ENCODE results near the gene ZNF627. TPM values are rescaled to one million over a fixed set of nuclear protein-coding genes. Genes with fewer than 3 reads are reported as not detected.
"Not testable (repeated sequence)": the region's sequence is repeated elsewhere in the genome, so short reads cannot be mapped to it uniquely, and the experiment has no call there.

Gene ZNF627
- total and polyA plus RNA-seq, 4 donors: 30.2 to 43.3 (median 37.9) TPM

- H3K4me3 ChIP-seq (ENCODE audit: low read depth, low read length): no peak overlapping the region
- 100% methylated on average over 1 of the region's 4 CpGs for WGBS (ENCODE audit: insufficient coverage)
- DNase-seq (ENCODE audit: low read depth in 4 of 6, low spot score in 6 of 6): no peak
These were observed 40.5 kb upstream of the ZNF627 start for GRCh38 chr19:11556634-11557420.

GRCh38 chr19:11558881-11559828 lies 38.1 kb upstream of the ZNF627 start, which contains the start of gene ELOF1:
TSS of gene ELOF1 (minus strand) at chr19:11559230. CDS start at chr19:11554347, 4,883 bp downstream.
- 0% methylated on average over 49 of the region's 57 CpGs for WGBS (ENCODE audit: insufficient coverage)
- peak within 1 kb of the TSS; percentile 79 for H3K27ac ChIP-seq (ENCODE audit: low read depth, low read length)
- H3K36me3 ChIP-seq (ENCODE audit: control insufficient read depth, insufficient read depth, low read length): peaks cover 24% of the 10 kb centered on the region

More at GRCh38 chr19:11556634-11557420, 40.5 kb upstream of the ZNF627 start:
- Histone ChIP-seq H3K36me3 (ENCODE audit: control insufficient read depth, insufficient read depth, low read length) (peaks cover 47% of the 10 kb centered on the region), H3K27ac (ENCODE audit: low read depth, low read length) (no peak overlapping the region), H3K27me3 (ENCODE audit: control insufficient read depth, insufficient read depth, low read length) (no peaks in the 10 kb centered on the region), H3K4me1 (ENCODE audit: control insufficient read depth, insufficient read depth, low read length) (peaks cover 40% of the 10 kb centered on the region), H3K9me3 (ENCODE audit: control insufficient read depth, insufficient read depth, low read length) (no peaks in the 10 kb centered on the region)

GRCh38 chr19:11560404-11561051 lies 36.8 kb upstream of the ZNF627 start:
- no peaks in the 10 kb centered on the region for H3K9me3 ChIP-seq (ENCODE audit: control insufficient read depth, insufficient read depth, low read length)
- peaks cover 11% of the 10 kb centered on the region for H3K36me3 ChIP-seq (ENCODE audit: control insufficient read depth, insufficient read depth, low read length)
- 28% methylated on average over 5 of the region's 9 CpGs for WGBS (ENCODE audit: insufficient coverage)
- no peak overlapping the region for H3K4me3 ChIP-seq (ENCODE audit: low read depth, low read length)
- peak in 3 of 6 donors; percentile 36 to 78 (median 78) for DNase-seq (ENCODE audit: low read depth in 4 of 6, low spot score in 6 of 6)
- no peaks in the 10 kb centered on the region for H3K27me3 ChIP-seq (ENCODE audit: control insufficient read depth, insufficient read depth, low read length)
- peaks cover 36% of the 10 kb centered on the region for H3K4me1 ChIP-seq (ENCODE audit: control insufficient read depth, insufficient read depth, low read length)
- H3K27ac ChIP-seq (ENCODE audit: low read depth, low read length): no peak overlapping the region

More at GRCh38 chr19:11558881-11559828, 38.1 kb upstream of the ZNF627 start, which contains the start of gene ELOF1:
- Histone ChIP-seq H3K4me3 (ENCODE audit: low read depth, low read length) (peak within 1 kb of the TSS; percentile 86), H3K4me1 (ENCODE audit: control insufficient read depth, insufficient read depth, low read length) (peaks cover 40% of the 10 kb centered on the region), H3K9me3 (ENCODE audit: control insufficient read depth, insufficient read depth, low read length) (no peaks in the 10 kb centered on the region), H3K27me3 (ENCODE audit: control insufficient read depth, insufficient read depth, low read length) (no peaks in the 10 kb centered on the region)
- peak; percentile 94 to 100 (median 96) for DNase-seq (ENCODE audit: low read depth in 4 of 6, low spot score in 6 of 6)

- peaks cover 10% of the 10 kb centered on the region for H3K4me1 ChIP-seq (ENCODE audit: control insufficient read depth, insufficient read depth, low read length)
- H3K36me3 ChIP-seq (ENCODE audit: control insufficient read depth, insufficient read depth, low read length): no peaks in the 10 kb centered on the region
- H3K9me3 ChIP-seq (ENCODE audit: control insufficient read depth, insufficient read depth, low read length): no peaks in the 10 kb centered on the region
- DNase-seq (ENCODE audit: low read depth in 4 of 6, low spot score in 6 of 6): no peak
- H3K27ac ChIP-seq (ENCODE audit: low read depth, low read length): no peak overlapping the region
- H3K27me3 ChIP-seq (ENCODE audit: control insufficient read depth, insufficient read depth, low read length): no peaks in the 10 kb centered on the region
- WGBS (ENCODE audit: insufficient coverage): 90% methylated on average over 6 of the region's 8 CpGs
- H3K4me3 ChIP-seq (ENCODE audit: low read depth, low read length): no peak overlapping the region
These were observed 33.8 kb upstream of the ZNF627 start for GRCh38 chr19:11563532-11563931.

- DNase-seq (ENCODE audit: low read depth in 4 of 6, low spot score in 6 of 6); H3K27ac ChIP-seq (ENCODE audit: low read depth, low read length); H3K9me3 ChIP-seq (ENCODE audit: control insufficient read depth, insufficient read depth, low read length); H3K36me3 ChIP-seq (ENCODE audit: control insufficient read depth, insufficient read depth, low read length); H3K4me1 ChIP-seq (ENCODE audit: control insufficient read depth, insufficient read depth, low read length); H3K27me3 ChIP-seq (ENCODE audit: control insufficient read depth, insufficient read depth, low read length); H3K4me3 ChIP-seq (ENCODE audit: low read depth, low read length): not testable (repeated sequence)
- 100% methylated on average over 1 of the region's 6 CpGs for WGBS (ENCODE audit: insufficient coverage)
These were observed 33.0 kb upstream of the ZNF627 start for GRCh38 chr19:11564082-11564807.

GRCh38 chr19:11565649-11565980 lies 31.7 kb upstream of the ZNF627 start:
- not testable (repeated sequence) for H3K36me3 ChIP-seq (ENCODE audit: control insufficient read depth, insufficient read depth, low read length); H3K4me3 ChIP-seq (ENCODE audit: low read depth, low read length); H3K9me3 ChIP-seq (ENCODE audit: control insufficient read depth, insufficient read depth, low read length); H3K27ac ChIP-seq (ENCODE audit: low read depth, low read length); H3K27me3 ChIP-seq (ENCODE audit: control insufficient read depth, insufficient read depth, low read length); DNase-seq (ENCODE audit: low read depth in 4 of 6, low spot score in 6 of 6); H3K4me1 ChIP-seq (ENCODE audit: control insufficient read depth, insufficient read depth, low read length)
- WGBS (ENCODE audit: insufficient coverage): no CpG with 5 or more reads among the region's 5 CpGs

GRCh38 chr19:11566164-11566563 lies 31.1 kb upstream of the ZNF627 start:
- Histone ChIP-seq H3K4me3 (ENCODE audit: low read depth, low read length) (no peak overlapping the region), H3K27ac (ENCODE audit: low read depth, low read length) (no peak overlapping the region), H3K36me3 (ENCODE audit: control insufficient read depth, insufficient read depth, low read length) (no peaks in the 10 kb centered on the region), H3K27me3 (ENCODE audit: control insufficient read depth, insufficient read depth, low read length) (no peaks in the 10 kb centered on the region), H3K4me1 (ENCODE audit: control insufficient read depth, insufficient read depth, low read length) (no peaks in the 10 kb centered on the region), H3K9me3 (ENCODE audit: control insufficient read depth, insufficient read depth, low read length) (no peaks in the 10 kb centered on the region)
- WGBS (ENCODE audit: insufficient coverage): 88% methylated on average over 2 of the region's 2 CpGs
- DNase-seq (ENCODE audit: low read depth in 4 of 6, low spot score in 6 of 6): no peak

- Histone ChIP-seq H3K4me3 (ENCODE audit: low read depth, low read length) (no peak overlapping the region), H3K27me3 (ENCODE audit: control insufficient read depth, insufficient read depth, low read length) (no peaks in the 10 kb centered on the region), H3K4me1 (ENCODE audit: control insufficient read depth, insufficient read depth, low read length) (no peaks in the 10 kb centered on the region), H3K36me3 (ENCODE audit: control insufficient read depth, insufficient read depth, low read length) (no peaks in the 10 kb centered on the region), H3K9me3 (ENCODE audit: control insufficient read depth, insufficient read depth, low read length) (no peaks in the 10 kb centered on the region), H3K27ac (ENCODE audit: low read depth, low read length) (no peak overlapping the region)
- no peak for DNase-seq (ENCODE audit: low read depth in 4 of 6, low spot score in 6 of 6)
- 67% methylated on average over 2 of the region's 5 CpGs for WGBS (ENCODE audit: insufficient coverage)
These were observed 27.2 kb upstream of the ZNF627 start for GRCh38 chr19:11570039-11570462.

- DNase-seq (ENCODE audit: low read depth in 4 of 6, low spot score in 6 of 6); H3K9me3 ChIP-seq (ENCODE audit: control insufficient read depth, insufficient read depth, low read length); H3K4me1 ChIP-seq (ENCODE audit: control insufficient read depth, insufficient read depth, low read length); H3K27me3 ChIP-seq (ENCODE audit: control insufficient read depth, insufficient read depth, low read length); H3K27ac ChIP-seq (ENCODE audit: low read depth, low read length); H3K4me3 ChIP-seq (ENCODE audit: low read depth, low read length); H3K36me3 ChIP-seq (ENCODE audit: control insufficient read depth, insufficient read depth, low read length): not testable (repeated sequence)
- 67% methylated on average over 1 of the region's 6 CpGs for WGBS (ENCODE audit: insufficient coverage)
These were observed 23.9 kb upstream of the ZNF627 start for GRCh38 chr19:11573354-11573753.
